GM21423 (cell line): ENCODE results near the gene URI1.
"Not testable (repeated sequence)": the region's sequence is repeated elsewhere in the genome, so short reads cannot be mapped to it uniquely, and the experiment has no call there.

Source experiments
- ATAC-seq: cut with Tn5 transposase; IDR thresholded peaks from one replicate; pipeline ENCODE4 v1.9.1; 2021; ENCODE audit warnings: mild to moderate bottlenecking, moderate library complexity; ENCODE audit not compliant: unreplicated experiment

The URI1 gene

GRCh38 chr19:29941828-29942403 lies at the start of gene URI1:
Gene URI1 (plus strand): TSS chr19:29942239. CDS start chr19:29942548, 309 bp downstream.
- ATAC-seq, result peak; percentile 80

- ATAC-seq, result no peak
These were observed 48.3 kb upstream of the URI1 start for GRCh38 chr19:29893606-29894284.

GRCh38 chr19:29896802-29897201 lies 45.2 kb upstream of the URI1 start:
- no peak for ATAC-seq

- no peak for ATAC-seq
These were observed 44.6 kb upstream of the URI1 start for GRCh38 chr19:29897466-29897865.

- ATAC-seq, result no peak
These were observed 38.0 kb upstream of the URI1 start for GRCh38 chr19:29904017-29904416.

- ATAC-seq, result no peak
These were observed 32.8 kb upstream of the URI1 start for GRCh38 chr19:29908963-29909944.

GRCh38 chr19:29914933-29915332 lies 27.1 kb upstream of the URI1 start:
- ATAC-seq, result no peak

GRCh38 chr19:29915832-29916231 lies 26.2 kb upstream of the URI1 start:
- ATAC-seq, result not testable (repeated sequence)

- ATAC-seq, result no peak
These were observed 24.1 kb upstream of the URI1 start for GRCh38 chr19:29917911-29918310.

- ATAC-seq, result no peak
These were observed 23.1 kb upstream of the URI1 start for GRCh38 chr19:29918891-29919290.

- ATAC-seq, result no peak
These were observed 19.1 kb upstream of the URI1 start for GRCh38 chr19:29922972-29923371.

GRCh38 chr19:29923653-29924052 lies 18.4 kb upstream of the URI1 start:
- no peak for ATAC-seq

GRCh38 chr19:29926031-29926430 lies 16.0 kb upstream of the URI1 start:
- no peak for ATAC-seq

GRCh38 chr19:29926801-29927200 lies 15.2 kb upstream of the URI1 start:
- ATAC-seq, result no peak

- ATAC-seq, result no peak
These were observed 14.0 kb upstream of the URI1 start for GRCh38 chr19:29927944-29928625.

- peak; percentile 72 for ATAC-seq
These were observed 13.2 kb upstream of the URI1 start for GRCh38 chr19:29928831-29929230.

GRCh38 chr19:29934257-29934656 lies 7.8 kb upstream of the URI1 start:
- no peak for ATAC-seq

GRCh38 chr19:29934781-29935180 lies 7.3 kb upstream of the URI1 start:
- no peak for ATAC-seq

GRCh38 chr19:29936409-29936808 lies 5.6 kb upstream of the URI1 start:
- no peak for ATAC-seq

- ATAC-seq, result no peak
These were observed 2.4 kb upstream of the URI1 start for GRCh38 chr19:29939628-29940027.

GRCh38 chr19:29940971-29941585 lies 961 bp upstream of the URI1 start:
- no peak for ATAC-seq
